HG03378 (cell line): Measurements from ENCODE around the gene GRM1.

Source experiments
- ATAC-seq: cut with Tn5 transposase; IDR thresholded peaks from one replicate; pipeline ENCODE4 v1.9.1; 2021; ENCODE audit warnings: mild to moderate bottlenecking, moderate library complexity; ENCODE audit not compliant: unreplicated experiment

GRM1 gene

GRCh38 chr6:146361128-146361924, 332.5 kb downstream of the GRM1 start:
- ATAC-seq, result no peak

DNA sequence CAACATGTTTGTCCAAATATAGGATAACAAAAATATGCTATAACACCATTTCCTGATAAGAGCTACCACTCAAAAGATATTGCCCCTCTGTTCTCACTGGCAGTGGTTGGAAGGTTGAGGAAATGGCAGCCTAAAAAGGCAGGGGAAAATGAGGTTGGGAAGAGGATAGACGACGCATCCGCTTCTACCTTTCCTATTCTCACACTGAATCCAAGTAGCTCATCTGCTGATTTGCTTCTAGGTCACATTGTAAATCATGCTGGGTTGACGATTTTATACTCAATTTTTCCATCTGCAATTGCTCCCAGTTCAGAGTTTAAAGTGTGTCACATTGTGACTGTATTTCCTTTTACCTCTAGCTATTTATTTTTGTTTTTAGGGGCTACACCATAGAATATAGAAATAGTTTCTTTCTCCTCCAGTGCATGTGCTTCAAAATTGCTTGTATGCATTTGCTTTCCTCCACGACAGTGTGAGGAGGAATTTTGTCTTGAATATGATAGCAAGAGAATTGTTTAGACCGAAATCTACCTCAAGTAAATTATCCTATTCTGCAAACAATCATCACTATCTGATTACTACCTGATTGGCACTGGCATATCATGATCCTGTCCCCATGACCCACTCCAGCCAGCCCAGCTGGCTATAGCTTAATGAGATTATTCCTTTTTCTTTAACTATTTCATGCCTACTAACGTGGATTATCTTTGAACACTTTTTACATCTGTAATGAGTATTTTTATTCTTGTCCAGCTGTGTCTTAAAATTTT, 335.2 kb downstream of the GRM1 start:
- ATAC-seq, result no peak

DNA sequence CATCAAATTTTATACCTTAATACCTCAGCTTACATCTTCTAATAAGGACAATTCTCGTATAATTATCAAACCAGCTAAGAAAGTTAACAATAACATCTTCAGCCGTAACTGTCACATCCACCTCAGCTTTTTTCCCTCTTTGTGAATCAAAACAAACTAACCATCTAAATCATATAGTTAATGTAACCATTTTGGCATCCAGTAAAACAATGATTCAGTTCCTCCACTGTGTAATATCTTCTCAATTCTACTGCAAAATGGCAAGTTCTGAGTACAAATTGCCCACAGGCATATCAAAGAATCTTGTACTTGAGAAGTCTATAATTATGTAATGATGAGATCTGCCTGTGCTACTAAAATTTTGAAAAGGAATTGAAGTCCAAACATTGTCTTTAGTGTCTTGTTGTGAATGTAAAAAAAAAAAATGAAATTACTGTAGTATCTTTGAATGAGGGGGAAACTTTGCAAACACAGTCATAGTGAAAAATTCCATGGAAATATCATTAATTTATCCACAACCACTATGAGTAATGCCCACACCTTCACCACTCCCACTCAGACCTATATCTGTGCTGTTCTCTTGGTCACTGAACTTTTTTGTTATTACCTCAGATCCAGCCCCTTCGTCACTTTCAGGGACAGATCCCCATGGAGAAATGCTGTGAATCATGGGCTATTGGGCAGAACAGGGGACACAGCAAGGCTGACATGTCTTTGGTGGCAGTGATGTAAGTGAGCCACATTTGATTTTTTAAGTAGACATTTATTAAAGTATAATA, 336.1 kb downstream of the GRM1 start:
- no peak for ATAC-seq

DNA sequence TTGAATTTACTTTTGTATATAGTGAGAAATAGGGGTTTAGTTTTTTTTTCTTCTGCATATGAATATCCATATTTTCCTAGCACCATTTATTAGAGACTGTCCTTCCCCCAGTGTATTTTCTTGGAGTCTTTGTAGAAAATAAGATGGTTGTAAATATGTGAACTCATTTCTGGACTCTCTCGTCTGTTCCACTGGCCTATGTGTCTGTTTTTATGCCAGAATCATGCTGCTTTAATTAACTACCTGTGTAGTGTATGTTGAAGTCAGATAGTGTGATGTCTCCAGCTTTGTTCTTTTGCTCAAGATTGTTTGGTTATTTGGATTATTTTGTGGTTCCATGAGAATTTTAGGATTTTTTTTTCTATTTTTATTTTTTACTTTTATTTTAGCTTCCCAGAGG, 338.2 kb downstream of the GRM1 start:
- no peak for ATAC-seq

GRCh38 chr6:146369866-146370265, 341.0 kb downstream of the GRM1 start:
- no peak for ATAC-seq

DNA sequence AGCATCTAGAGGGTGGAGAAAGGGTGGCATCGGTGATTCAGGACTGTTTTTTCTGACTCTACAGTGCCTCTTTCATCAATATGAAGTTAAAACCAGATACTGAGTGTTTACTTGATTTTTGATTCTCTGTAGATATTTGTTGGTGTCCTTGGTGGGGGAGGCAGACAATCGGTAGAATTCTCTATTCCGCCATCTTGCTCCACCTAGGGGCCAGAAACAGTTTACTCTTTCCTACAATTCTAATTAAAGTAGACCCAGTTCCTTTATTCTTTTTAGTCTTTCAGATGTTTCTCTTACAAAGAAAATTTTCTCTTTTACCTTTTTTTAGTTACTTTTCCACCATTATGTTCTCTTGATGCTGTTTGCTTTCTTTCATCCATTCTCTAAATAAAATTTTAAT, 352.6 kb downstream of the GRM1 start:
- no peak for ATAC-seq

DNA sequence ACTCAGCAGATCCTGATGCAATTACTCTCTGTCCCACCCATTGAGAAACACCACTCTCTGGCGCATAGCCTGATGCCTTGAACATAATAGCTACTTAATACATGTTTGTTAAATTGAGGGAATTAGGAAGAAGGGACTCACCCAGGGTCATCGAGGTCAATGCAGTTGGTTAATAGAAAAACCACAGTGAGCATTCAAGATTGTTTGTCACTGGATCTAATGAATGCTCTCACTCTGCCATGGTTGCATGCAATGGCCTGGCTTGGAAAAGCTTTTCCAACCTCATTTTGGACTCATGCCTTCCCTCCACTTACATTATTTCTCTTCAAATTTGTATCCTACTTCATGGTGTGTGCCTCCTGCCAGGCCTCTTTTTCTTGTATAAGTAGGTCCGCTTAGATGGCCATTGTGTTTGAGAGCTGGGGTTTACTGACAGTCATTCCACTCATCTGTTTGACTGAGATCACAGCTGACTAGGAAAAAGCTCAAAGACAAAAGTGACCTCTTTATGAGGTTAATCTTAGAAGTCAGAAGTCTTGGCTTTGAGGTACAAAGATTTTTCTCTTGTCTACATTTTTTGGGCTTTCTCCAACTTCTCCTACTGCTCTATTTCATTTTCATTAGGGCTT, 360.0 kb downstream of the GRM1 start:
- ATAC-seq, result no peak

- no peak for ATAC-seq
Measured at GRCh38 chr6:146389740-146390139, 360.9 kb downstream of the GRM1 start.

- no peak for ATAC-seq
Measured at GRCh38 chr6:146397638-146398037, 368.8 kb downstream of the GRM1 start.

- ATAC-seq, result no peak
Measured at GRCh38 chr6:146402476-146402875, 373.6 kb downstream of the GRM1 start.

GRCh38 chr6:146408583-146408982, 379.7 kb downstream of the GRM1 start:
- ATAC-seq, result no peak

DNA sequence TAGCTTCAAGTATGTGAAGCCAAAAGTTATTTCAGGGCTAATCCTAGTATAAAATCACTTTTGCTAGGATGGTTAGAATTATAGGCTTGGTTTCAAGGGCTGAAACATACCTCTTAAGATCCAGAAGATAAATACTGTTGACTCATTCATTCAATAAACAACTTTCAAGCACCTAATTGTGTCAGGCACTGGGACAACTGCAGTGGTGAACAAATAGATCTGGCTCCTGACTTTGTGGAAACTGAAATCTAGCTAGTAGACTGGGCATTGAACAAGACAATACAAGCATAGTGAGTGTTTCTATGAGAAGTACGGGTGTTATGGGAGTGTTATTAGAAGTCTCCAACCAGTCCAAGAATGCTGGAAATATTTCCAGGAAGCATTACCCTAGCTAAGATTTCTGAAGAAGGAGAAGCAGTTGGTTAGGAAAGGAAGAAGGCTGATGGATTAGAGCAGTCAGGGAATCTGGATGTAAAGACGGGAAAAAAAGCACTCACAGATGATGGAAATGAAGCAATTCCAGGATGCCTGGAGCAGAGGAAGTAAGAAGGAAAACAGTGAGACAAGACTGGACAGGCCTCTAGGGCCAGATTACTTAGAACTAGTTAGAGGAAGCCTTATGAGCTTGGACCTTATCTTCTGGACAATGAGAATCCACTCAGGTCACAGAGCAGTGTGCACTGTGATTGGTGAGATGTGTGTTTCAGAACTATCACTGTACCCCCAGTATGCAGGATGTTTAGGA, 382.2 kb downstream of the GRM1 start:
- no peak for ATAC-seq

- no peak for ATAC-seq
Measured at GRCh38 chr6:146419576-146419975, 390.7 kb downstream of the GRM1 start.

DNA sequence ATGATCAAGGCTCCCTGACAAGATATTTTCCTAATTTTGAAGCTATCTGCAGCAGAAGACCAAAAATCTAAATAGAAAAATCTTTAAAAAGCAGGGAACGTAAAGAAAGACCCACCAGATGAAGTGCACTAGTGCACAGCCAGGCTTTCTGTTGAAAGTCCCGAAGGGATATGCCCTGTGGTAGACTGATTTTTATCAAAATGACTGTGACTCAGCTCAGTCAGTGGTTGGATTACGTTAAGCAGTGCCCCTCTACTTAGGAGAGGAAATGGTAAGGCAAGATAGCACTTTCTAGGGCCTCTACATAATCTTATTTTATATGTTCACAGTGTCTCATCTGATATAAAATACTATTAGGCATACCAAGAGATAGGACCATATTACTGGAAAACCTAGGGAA, 391.4 kb downstream of the GRM1 start:
- no peak for ATAC-seq

DNA sequence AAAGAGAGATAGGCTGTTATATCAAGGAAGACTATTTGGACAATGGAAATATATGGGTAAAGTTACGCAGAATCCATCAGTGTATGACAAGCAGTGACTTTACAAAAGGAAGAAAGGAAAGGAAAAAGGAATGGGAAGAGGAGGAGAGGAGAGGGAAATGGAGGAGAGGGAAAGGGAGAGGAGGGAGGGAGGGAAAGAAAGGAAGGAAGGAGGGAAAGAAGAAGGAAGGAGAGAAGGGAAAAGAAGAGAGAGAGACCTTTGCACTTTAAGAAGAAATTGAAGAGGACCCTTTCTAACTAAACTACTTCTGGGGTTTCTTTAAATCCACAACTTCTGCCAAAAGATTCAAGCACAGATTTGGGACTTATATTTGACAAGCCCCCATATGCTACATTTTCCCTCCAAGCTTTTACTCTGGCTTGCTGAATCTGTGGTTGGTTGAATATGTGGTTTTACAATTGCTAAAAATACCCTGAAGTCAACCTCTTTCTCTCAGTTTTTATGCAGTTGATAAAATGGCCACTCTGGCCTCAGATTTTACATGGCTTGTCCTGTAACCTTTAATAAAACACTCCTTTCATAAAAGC, 394.0 kb downstream of the GRM1 start:
- ATAC-seq, result no peak

DNA sequence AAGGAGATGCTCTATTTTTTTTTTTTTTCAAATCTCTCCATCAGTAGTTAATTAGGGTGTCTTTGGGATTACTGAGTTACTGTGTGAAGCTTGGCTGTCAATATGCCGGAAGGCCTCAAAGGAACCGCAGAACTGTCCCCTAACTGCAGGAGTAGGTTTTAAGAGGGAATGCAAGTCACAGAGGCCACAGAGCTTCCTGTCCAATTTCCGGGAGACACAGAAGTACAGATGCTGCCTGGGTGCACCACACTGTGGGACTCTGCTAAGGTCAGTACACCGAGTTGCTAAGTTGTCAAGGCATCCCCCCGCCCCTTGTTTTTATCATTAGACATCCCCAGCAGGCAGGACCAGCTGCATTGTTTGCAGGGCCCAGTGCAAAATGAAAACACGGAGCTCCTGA, 394.6 kb downstream of the GRM1 start:
- no peak for ATAC-seq

DNA sequence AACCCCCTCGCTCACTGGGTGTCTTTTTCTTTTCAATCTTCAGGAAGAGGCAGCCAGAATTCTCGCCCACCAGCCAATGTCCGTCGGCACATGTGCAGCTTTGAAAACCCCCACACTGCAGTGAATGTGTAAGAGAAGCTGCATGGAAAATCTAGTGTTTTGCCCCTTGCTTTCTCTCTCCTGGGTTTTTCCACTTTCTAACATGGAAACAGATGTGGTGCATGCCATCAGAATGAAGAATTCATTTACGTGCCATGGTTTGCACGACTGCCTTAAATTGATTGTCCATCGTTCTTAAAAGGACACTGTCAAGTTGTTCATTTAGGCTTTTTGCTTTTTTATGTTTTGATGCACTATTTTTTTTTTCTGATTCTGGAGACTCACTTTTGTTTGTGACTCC, 397.7 kb downstream of the GRM1 start:
- ATAC-seq, result no peak

GRCh38 chr6:146429831-146430230, 401.0 kb downstream of the GRM1 start:
- no peak for ATAC-seq

GRCh38 chr6:146433881-146434731, 405.2 kb downstream of the GRM1 start:
- ATAC-seq, result no peak
